Astrocyte of the spinal cord (primary cell): ENCODE measurements around the gene EGFL7.

Experiments used
- DNase-seq: peaks from one replicate; pipeline ENCODE4 v3.0.0; 2011; ENCODE audit warnings: low read depth, low spot score
- H3K4me3 ChIP-seq: 2 replicates; pipeline ENCODE4 v1.5.1; 2011; ENCODE audit warnings: low read depth, mild to moderate bottlenecking, low read length, moderate library complexity
- in situ Hi-C: cut with HindIII; loops from 2 replicates; pipeline ENCODE4 v1.10.0; 2017; ENCODE audit warnings: low sequenced_read_pairs
- TF ChIP-seq, protein P1 (sequence below): IDR thresholded peaks from 2 replicates; pipeline ENCODE4 v1.5.1; 2012; ENCODE audit warnings: low read depth, mild to moderate bottlenecking, low read length, inconsistent platforms

The EGFL7 gene

DNA sequence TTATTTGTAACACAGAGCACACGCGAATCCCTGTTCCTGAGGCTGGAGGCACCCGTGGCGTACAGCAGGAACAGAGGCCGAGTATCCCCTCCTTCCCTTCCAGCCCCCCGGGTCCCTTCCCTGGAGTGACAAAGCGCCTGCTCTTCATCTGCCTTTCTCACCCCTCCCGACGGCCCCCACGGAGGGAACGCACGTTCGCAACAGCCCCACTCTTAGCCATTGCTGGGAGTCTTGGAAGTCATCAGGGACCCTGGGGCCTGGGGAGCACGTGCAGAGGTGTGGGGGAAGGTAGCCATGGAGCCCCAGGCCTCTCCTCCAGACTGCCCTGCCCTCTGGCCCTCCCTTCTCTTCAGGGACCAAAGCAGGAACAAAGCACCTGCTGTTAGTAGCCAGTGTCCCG is 22.1 kb downstream of the EGFL7 start:
- TF ChIP-seq, protein P1, sequence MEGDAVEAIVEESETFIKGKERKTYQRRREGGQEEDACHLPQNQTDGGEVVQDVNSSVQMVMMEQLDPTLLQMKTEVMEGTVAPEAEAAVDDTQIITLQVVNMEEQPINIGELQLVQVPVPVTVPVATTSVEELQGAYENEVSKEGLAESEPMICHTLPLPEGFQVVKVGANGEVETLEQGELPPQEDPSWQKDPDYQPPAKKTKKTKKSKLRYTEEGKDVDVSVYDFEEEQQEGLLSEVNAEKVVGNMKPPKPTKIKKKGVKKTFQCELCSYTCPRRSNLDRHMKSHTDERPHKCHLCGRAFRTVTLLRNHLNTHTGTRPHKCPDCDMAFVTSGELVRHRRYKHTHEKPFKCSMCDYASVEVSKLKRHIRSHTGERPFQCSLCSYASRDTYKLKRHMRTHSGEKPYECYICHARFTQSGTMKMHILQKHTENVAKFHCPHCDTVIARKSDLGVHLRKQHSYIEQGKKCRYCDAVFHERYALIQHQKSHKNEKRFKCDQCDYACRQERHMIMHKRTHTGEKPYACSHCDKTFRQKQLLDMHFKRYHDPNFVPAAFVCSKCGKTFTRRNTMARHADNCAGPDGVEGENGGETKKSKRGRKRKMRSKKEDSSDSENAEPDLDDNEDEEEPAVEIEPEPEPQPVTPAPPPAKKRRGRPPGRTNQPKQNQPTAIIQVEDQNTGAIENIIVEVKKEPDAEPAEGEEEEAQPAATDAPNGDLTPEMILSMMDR = no peak
- no peak for DNase-seq
- in situ Hi-C loops = no loop called here
- H3K4me3 ChIP-seq = no peak overlapping the region

DNA sequence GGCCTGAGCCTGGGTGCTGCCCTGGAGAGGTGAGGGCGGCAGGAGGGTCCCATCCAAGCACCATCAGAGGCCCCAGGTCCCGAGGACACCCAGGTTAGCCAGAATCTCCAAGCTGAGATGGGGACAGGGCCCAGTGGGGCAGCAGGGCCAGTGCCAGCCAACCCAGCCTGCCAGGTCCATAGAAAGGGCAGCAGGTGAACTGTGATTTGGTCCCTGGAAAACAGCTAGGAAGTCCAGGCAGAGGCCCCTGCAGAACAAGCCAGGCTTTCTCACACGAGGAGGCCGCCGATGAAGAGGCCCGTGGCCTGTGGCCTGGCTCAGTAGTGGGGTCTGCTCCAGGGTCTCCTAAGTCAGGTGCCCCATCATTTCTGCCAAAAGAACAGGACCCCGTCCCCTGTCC is 22.5 kb downstream of the EGFL7 start:
- DNase-seq = no peak
- H3K4me3 ChIP-seq = no peak overlapping the region
- in situ Hi-C loops = no loop called here
- TF ChIP-seq, protein P1 = no peak

GRCh38 chr9:136685790-136686533 is 23.2 kb downstream of the EGFL7 start:
- TF ChIP-seq, protein P1 = no peak
- H3K4me3 ChIP-seq = peak overlapping the region; percentile 65
- in situ Hi-C loops = no loop called here
- no peak for DNase-seq

- no peak for DNase-seq
- TF ChIP-seq, protein P1 = no peak
- H3K4me3 ChIP-seq = peak overlapping the region; percentile 65
- in situ Hi-C loops = no loop called here
Observed at GRCh38 chr9:136686534-136686793, 23.7 kb downstream of the EGFL7 start.

GRCh38 chr9:136686794-136687711 is 24.3 kb downstream of the EGFL7 start, which contains the start of gene AGPAT2:
TSS of gene AGPAT2 (minus strand) at chr9:136687457. CDS start at chr9:136687357, 100 bp downstream.
- TF ChIP-seq, protein P1 = no peak
- in situ Hi-C loops = no loop called here
- DNase-seq = peak; percentile 29

DNA sequence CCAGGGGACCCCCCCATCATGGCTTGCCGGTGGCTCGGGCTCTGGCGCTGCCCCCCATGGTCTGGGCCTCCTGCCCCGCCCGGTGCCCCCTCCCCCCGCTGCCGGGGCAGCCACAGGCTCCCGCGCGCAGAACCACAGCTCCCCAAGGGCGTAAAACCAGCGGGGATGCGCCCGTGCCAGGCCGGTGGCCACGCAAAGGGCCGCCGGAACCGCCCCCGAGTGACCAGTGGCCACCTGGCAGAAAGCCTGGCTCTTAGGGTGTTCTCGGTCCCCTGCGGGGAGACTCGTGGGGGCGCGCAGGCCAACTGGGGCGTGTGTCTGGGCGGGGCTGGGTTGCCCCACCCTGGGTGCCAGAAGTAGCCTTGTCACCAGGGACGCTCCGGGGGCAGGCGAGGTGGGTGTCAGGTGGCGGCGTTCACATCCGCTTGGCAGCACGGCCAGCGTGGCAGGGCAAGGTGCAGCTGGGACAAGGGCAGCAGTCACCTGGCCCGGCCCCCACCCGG is 25.1 kb downstream of the EGFL7 start:
- TF ChIP-seq, protein P1 = no peak
- in situ Hi-C loops = no loop called here
- no peak overlapping the region for H3K4me3 ChIP-seq
- no peak for DNase-seq

More at GRCh38 chr9:136686794-136687711, 24.3 kb downstream of the EGFL7 start, which contains the start of gene AGPAT2:
- H3K4me3 ChIP-seq = peak within 1 kb of the TSS; percentile 65
